B cell (primary cell): Measurements from ENCODE around the gene CRYGN. TPM values are rescaled to one million over a fixed set of nuclear protein-coding genes. Genes with fewer than 3 reads are reported as not detected.

Experiments used
- ATAC-seq: fragments of 200-7000 bp; cut with Tn5 transposase; one replicate; pipeline ENCODE4 v1.10.0; 2021; ENCODE audit warnings: low read depth, mild to moderate bottlenecking, moderate number of reproducible peaks, moderate library complexity
- CTCF ChIA-PET: fragments of 350-600 bp; sonication (Branson Sonifier 250); formaldehyde crosslinking; loops from one replicate; lab custom pipeline; 2021; ENCODE audit warnings: antibody characterized with exemption, inconsistent platforms; lab: Charles Lee
- POLR2A ChIA-PET: fragments of 350-600 bp; sonication (Branson Sonifier 250); formaldehyde crosslinking; loops from one replicate; lab custom pipeline; 2021; ENCODE audit warnings: antibody characterized with exemption; lab: Charles Lee
- DNase-seq: peaks from one replicate; pipeline ENCODE4 v3.0.0; 2013
- H2AFZ ChIP-seq: 2 replicates; pipeline ENCODE4 v1.6.1; 2012; ENCODE audit warnings: mild to moderate bottlenecking, low read depth, low read length; ENCODE audit not compliant: insufficient read depth, poor library complexity, severe bottlenecking
- H3K27ac ChIP-seq, 2 donors: 1 replicate in 1 of 2; 2 replicates in 1 of 2; pipeline ENCODE4 v1.5.1; 2012 to 2013; ENCODE audit warnings: low read length in 2 of 2, mild to moderate bottlenecking in 2 of 2, moderate library complexity in 1 of 2
- H3K27me3 ChIP-seq, 4 experiments: fragments of 200-600 bp in 1 of 4; sonication (generic) in 1 of 4; replicated peaks in 1 of 4; 1 replicate in 2 of 4; 2 replicates in 2 of 4; pipeline versions ENCODE4 v1.6.1 to v1.7.0; 2013 to 2016; ENCODE audit warnings: low read length in 3 of 4, mild to moderate bottlenecking in 2 of 4, mixed read lengths in 1 of 4, moderate library complexity in 1 of 4; ENCODE audit not compliant: insufficient read depth in 4 of 4, control insufficient read depth in 3 of 4; ENCODE audit errors: control extremely low read depth in 1 of 4
- H3K36me3 ChIP-seq, 2 experiments: replicated peaks in 1 of 2; 1 replicate in 1 of 2; 2 replicates in 1 of 2; pipeline versions ENCODE4 v1.6.1 to v1.7.1; 2013; ENCODE audit warnings: low read length in 1 of 2; ENCODE audit not compliant: insufficient read depth in 2 of 2, control insufficient read depth in 1 of 2; ENCODE audit errors: control extremely low read depth in 1 of 2, extremely low read depth in 1 of 2
- H3K4me1 ChIP-seq, 2 donors: fragments of 200-600 bp in 1 of 2; sonication (generic) in 1 of 2; 1 replicate in 1 of 2; 2 replicates in 1 of 2; pipeline versions ENCODE4 v1.5.1 to v1.6.1; 2013 to 2017; ENCODE audit warnings: low read length in 2 of 2; ENCODE audit not compliant: control insufficient read depth in 2 of 2, insufficient read depth in 2 of 2
- H3K4me2 ChIP-seq: replicated peaks from 2 replicates; pipeline ENCODE3; 2012; ENCODE audit warnings: mild to moderate bottlenecking, low read depth, low read length; ENCODE audit not compliant: poor library complexity, severe bottlenecking
- H3K4me3 ChIP-seq, 5 experiments: fragments of 200-600 bp in 1 of 5; sonication (generic) in 1 of 5; 1 replicate in 3 of 5; 2 replicates in 2 of 5; pipeline versions ENCODE4 v1.5.1 to v1.7.0; 2011 to 2016; ENCODE audit warnings: low read length in 4 of 5, mild to moderate bottlenecking in 4 of 5, low read depth in 2 of 5, control low read depth in 1 of 5, moderate library complexity in 1 of 5; ENCODE audit not compliant: insufficient read depth in 1 of 5; ENCODE audit errors: control extremely low read depth in 1 of 5, extremely low read depth in 1 of 5
- H3K79me2 ChIP-seq: fragments of 200-600 bp; sonication (generic); one replicate; pipeline ENCODE4 v1.6.0; 2016; ENCODE audit warnings: low read length; ENCODE audit not compliant: control insufficient read depth, insufficient read depth
- H3K9ac ChIP-seq: fragments of 200-600 bp; sonication (generic); 2 replicates; pipeline ENCODE4 v1.6.1; 2017; ENCODE audit warnings: mild to moderate bottlenecking, low read length, moderate library complexity
- H3K9me3 ChIP-seq, 3 donors: one replicate each; pipeline versions ENCODE4 v1.6.1 to v1.7.1; 2013; ENCODE audit warnings: low read length in 2 of 3; ENCODE audit not compliant: control insufficient read depth in 2 of 3, insufficient read depth in 1 of 3; ENCODE audit errors: control extremely low read depth in 1 of 3
- H4K20me1 ChIP-seq: 2 replicates; pipeline ENCODE4 v1.6.0; 2012; ENCODE audit warnings: mild to moderate bottlenecking, low read length; ENCODE audit not compliant: insufficient read depth, control insufficient read depth, poor library complexity, severe bottlenecking
- H3K27ac Mint-ChIP-seq: one replicate; pipeline ENCODE4 v1.8.0; 2021; ENCODE audit warnings: mixed read lengths
- H3K27me3 Mint-ChIP-seq: one replicate; pipeline ENCODE4 v1.8.0; 2021; ENCODE audit warnings: mixed read lengths
- H3K4me1 Mint-ChIP-seq: one replicate; pipeline ENCODE4 v1.8.0; 2021; ENCODE audit warnings: mixed read lengths
- H3K4me3 Mint-ChIP-seq: one replicate; pipeline ENCODE4 v1.8.0; 2021; ENCODE audit warnings: mixed read lengths
- H3K9me3 Mint-ChIP-seq: one replicate; pipeline ENCODE4 v1.8.0; 2022; ENCODE audit warnings: mixed read lengths; ENCODE audit not compliant: insufficient read depth
- EZH2 ChIP-seq: IDR thresholded peaks from 2 replicates; pipeline ENCODE4 v1.6.1; 2012; ENCODE audit warnings: borderline replicate concordance, low read depth, mild to moderate bottlenecking, moderate library complexity, low read length; ENCODE audit not compliant: insufficient read depth, poor library complexity, severe bottlenecking
- WGBS: methylation state at CpG from one replicate; pipeline ENCODE4 v1.1.5; 2013; ENCODE audit warnings: missing lambda C conversion rate; ENCODE audit not compliant: insufficient coverage; 5-methylcytosine and 5-hydroxymethylcytosine counted together
- intact Hi-C: fragments of 100-400 bp; cut with micrococcal nuclease; formaldehyde crosslinking; loops from one replicate; pipeline ENCODE4 v1.10.0; 2022
- polyA plus RNA-seq: library from polyadenylated mRNA; depleted of rRNA; stranded (reverse); fragments of >200 nt; gene quantifications from 2 replicates; pipeline ENCODE4 v1.2.3, GENCODE V29; 2012
- total RNA-seq, 2 donors: library from RNA; stranded (reverse); fragments of 120-200 nt in 1 of 2; gene quantifications; 1 replicate in 1 of 2; 2 replicates in 1 of 2; pipeline versions ENCODE4 v1.2.3 to v1.2.4, GENCODE V29; 2013 to 2022
- TF ChIP-seq, protein P1 (sequence below): fragments of 200-600 bp; IDR thresholded peaks from one replicate; pipeline ENCODE4 v1.8.0; 2022; ENCODE audit warnings: antibody characterized with exemption, mild to moderate bottlenecking

CRYGN gene
- total and polyA plus RNA-seq, 2 donors (not counting 1 experiment from before 2014, with no cell fraction given), result not detected

GRCh38 chr7:151459726-151460473 lies 20.0 kb upstream of the CRYGN start:
- Histone ChIP-seq H3K79me2 (no peaks in the 10 kb centered on the region), H3K9me3 (peaks cover 0 to 44% (median 26%) of the 10 kb centered on the region in 3 donors), H3K36me3 (no peaks in the 10 kb centered on the region), H3K9ac (no peak overlapping the region), H3K4me1 (no peaks in the 10 kb centered on the region), H3K4me2 (no peak overlapping the region), H3K27me3 (peaks cover 0 to 8% (median 0%) of the 10 kb centered on the region in 4 experiments), H2AFZ (no peak overlapping the region), H4K20me1 (no peaks in the 10 kb centered on the region), H3K4me3 (no peak overlapping the region), H3K27ac (no peak overlapping the region)
- 49% methylated on average over 20 of the region's 25 CpGs for WGBS
- TF ChIP-seq, protein P1, sequence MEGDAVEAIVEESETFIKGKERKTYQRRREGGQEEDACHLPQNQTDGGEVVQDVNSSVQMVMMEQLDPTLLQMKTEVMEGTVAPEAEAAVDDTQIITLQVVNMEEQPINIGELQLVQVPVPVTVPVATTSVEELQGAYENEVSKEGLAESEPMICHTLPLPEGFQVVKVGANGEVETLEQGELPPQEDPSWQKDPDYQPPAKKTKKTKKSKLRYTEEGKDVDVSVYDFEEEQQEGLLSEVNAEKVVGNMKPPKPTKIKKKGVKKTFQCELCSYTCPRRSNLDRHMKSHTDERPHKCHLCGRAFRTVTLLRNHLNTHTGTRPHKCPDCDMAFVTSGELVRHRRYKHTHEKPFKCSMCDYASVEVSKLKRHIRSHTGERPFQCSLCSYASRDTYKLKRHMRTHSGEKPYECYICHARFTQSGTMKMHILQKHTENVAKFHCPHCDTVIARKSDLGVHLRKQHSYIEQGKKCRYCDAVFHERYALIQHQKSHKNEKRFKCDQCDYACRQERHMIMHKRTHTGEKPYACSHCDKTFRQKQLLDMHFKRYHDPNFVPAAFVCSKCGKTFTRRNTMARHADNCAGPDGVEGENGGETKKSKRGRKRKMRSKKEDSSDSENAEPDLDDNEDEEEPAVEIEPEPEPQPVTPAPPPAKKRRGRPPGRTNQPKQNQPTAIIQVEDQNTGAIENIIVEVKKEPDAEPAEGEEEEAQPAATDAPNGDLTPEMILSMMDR, result no peak
- TF ChIP-seq EZH2, result no peak
- DNase-seq (no peak), ATAC-seq (no peak)
- H3K27ac Mint-ChIP-seq, result no peak overlapping the region
- peaks cover 14% of the 10 kb centered on the region for H3K9me3 Mint-ChIP-seq
- ChIA-PET CTCF (interaction anchor here (0.9 to 1.4 kb wide), 2 partner anchors 11 to 79 kb away, joined by 3 to 4 read pairs; no protein-coding TSS in a partner anchor), POLR2A (no interaction called here)
- no peaks in the 10 kb centered on the region for H3K27me3 Mint-ChIP-seq
- no peak overlapping the region for H3K4me3 Mint-ChIP-seq
- intact Hi-C loops, result no loop called here
- no peaks in the 10 kb centered on the region for H3K4me1 Mint-ChIP-seq

DNA sequence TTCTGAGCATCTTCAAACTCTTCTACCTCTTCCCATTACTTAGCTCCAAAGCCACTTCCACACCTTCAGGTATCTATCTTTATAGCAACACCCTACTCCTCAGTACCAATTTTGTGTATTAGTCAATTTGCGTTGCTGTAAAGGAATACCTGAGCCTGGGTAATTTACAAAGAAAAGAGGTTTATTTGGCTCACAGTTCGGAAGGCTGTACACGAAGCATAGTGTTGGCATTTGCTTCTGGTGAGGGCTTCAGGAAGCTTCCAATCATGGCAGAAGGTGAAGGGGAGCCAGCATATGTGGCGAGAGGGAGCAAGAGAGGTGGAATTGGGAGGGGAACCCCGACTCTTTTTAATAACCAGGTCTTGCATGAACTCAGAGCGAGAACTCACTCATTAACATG lies 17.6 kb upstream of the CRYGN start:
- Histone ChIP-seq H3K4me3 (no peak overlapping the region), H3K4me2 (no peak overlapping the region), H3K27me3 (peaks cover 0 to 8% (median 0%) of the 10 kb centered on the region in 4 experiments), H3K4me1 (no peaks in the 10 kb centered on the region), H3K27ac (no peak overlapping the region), H3K36me3 (no peaks in the 10 kb centered on the region), H2AFZ (no peak overlapping the region), H4K20me1 (no peaks in the 10 kb centered on the region), H3K9ac (no peak overlapping the region), H3K9me3 (peaks cover 0 to 30% (median 10%) of the 10 kb centered on the region in 3 donors), H3K79me2 (no peaks in the 10 kb centered on the region)
- WGBS, result 95% methylated on average over 4 of the region's 6 CpGs
- Mint-ChIP-seq H3K9me3 (peaks cover 3% of the 10 kb centered on the region), H3K27ac (no peak overlapping the region), H3K27me3 (peaks cover 3% of the 10 kb centered on the region), H3K4me3 (no peak overlapping the region), H3K4me1 (no peaks in the 10 kb centered on the region)
- TF ChIP-seq, protein P1, result no peak
- no peak for TF ChIP-seq EZH2
- ChIA-PET POLR2A (no interaction called here), CTCF (interaction anchor here (0.8 to 1.7 kb wide), 2 partner anchors 8 to 10 kb away, joined by 3 to 7 read pairs; no protein-coding TSS in a partner anchor)
- DNase-seq (no peak), ATAC-seq (no peak)
- intact Hi-C loops, result no loop called here
